ENCODE data around the gene DYNC1I2.

The DYNC1I2 gene

GRCh38 chr2:171787333-171788072, 100.2 kb downstream of the DYNC1I2 start:
- no peak for DNase-seq

GRCh38 chr2:171788316-171788993, 101.2 kb downstream of the DYNC1I2 start:
- no peak for DNase-seq

- no peak for DNase-seq
These were observed 102.7 kb downstream of the DYNC1I2 start for GRCh38 chr2:171789956-171790355.

- no peak for DNase-seq
These were observed 104.1 kb downstream of the DYNC1I2 start for GRCh38 chr2:171791361-171791760.

GRCh38 chr2:171792157-171792556, 104.9 kb downstream of the DYNC1I2 start:
- DNase-seq = no peak

GRCh38 chr2:171792886-171793580, 105.8 kb downstream of the DYNC1I2 start:
- DNase-seq = peak; percentile 65

- no peak for DNase-seq
These were observed 106.7 kb downstream of the DYNC1I2 start for GRCh38 chr2:171793691-171794678.

- DNase-seq = no peak
These were observed 107.6 kb downstream of the DYNC1I2 start for GRCh38 chr2:171794918-171795317.
